Measurements from ENCODE around the gene CHMP1B.

GRCh38 chr18:11810379-11810778 is 40.8 kb upstream of the CHMP1B start:
- TF ChIP-seq, protein P1, sequence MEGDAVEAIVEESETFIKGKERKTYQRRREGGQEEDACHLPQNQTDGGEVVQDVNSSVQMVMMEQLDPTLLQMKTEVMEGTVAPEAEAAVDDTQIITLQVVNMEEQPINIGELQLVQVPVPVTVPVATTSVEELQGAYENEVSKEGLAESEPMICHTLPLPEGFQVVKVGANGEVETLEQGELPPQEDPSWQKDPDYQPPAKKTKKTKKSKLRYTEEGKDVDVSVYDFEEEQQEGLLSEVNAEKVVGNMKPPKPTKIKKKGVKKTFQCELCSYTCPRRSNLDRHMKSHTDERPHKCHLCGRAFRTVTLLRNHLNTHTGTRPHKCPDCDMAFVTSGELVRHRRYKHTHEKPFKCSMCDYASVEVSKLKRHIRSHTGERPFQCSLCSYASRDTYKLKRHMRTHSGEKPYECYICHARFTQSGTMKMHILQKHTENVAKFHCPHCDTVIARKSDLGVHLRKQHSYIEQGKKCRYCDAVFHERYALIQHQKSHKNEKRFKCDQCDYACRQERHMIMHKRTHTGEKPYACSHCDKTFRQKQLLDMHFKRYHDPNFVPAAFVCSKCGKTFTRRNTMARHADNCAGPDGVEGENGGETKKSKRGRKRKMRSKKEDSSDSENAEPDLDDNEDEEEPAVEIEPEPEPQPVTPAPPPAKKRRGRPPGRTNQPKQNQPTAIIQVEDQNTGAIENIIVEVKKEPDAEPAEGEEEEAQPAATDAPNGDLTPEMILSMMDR (conservative IDR thresholded peaks at IDR 0.05 in 1 of 2, IDR thresholded peaks at IDR 0.05 in 1 of 2; ENCODE audit: extremely low read depth in 1 of 2, insufficient read depth in 1 of 2, low read depth in 1 of 2, low read length in 2 of 2), result no peak
- TF ChIP-seq EZH2 (IDR thresholded peaks at IDR 0.05; ENCODE audit: borderline replicate concordance, low read length), result no peak

Data from mammary epithelial cell (primary cell).